HepG2 (cell line): ENCODE results near the gene IL17RC. TPM values are rescaled to one million over a fixed set of nuclear protein-coding genes. Genes with fewer than 3 reads are reported as not detected.

Experiments
- CERS6 ChIP-seq: sonication (generic); formaldehyde crosslinking; IDR thresholded peaks from 2 replicates; pipeline ENCODE4 v1.5.0; 2020; ENCODE audit warnings: missing genetic modification reagents
- CREBL2 ChIP-seq: sonication (generic); formaldehyde crosslinking; IDR thresholded peaks from 2 replicates; pipeline ENCODE4 v1.8.1; 2023; ENCODE audit warnings: missing genetic modification reagents, mild to moderate bottlenecking, borderline replicate concordance
- EZH2 ChIP-seq: conservative IDR thresholded peaks from 2 replicates; pipeline ENCODE4 v1.6.1; 2012; ENCODE audit warnings: mild to moderate bottlenecking, low read depth, low read length, moderate library complexity
- IKZF4 ChIP-seq: sonication (generic); formaldehyde crosslinking; IDR thresholded peaks from 2 replicates; pipeline ENCODE4 v1.5.1; 2020; ENCODE audit warnings: borderline replicate concordance, mild to moderate bottlenecking, low read depth, missing genetic modification reagents; ENCODE audit errors: not compliant biosample characterization
- MAZ ChIP-seq, 2 experiments: sonication (generic) in 1 of 2; formaldehyde crosslinking in 1 of 2; IDR thresholded peaks; 2 replicates each; pipeline versions ENCODE4 v1.5.0 to v1.6.1; 2012 to 2020; ENCODE audit warnings: low read depth in 2 of 2, mild to moderate bottlenecking in 2 of 2, borderline replicate concordance in 1 of 2, improper control_type of control experiment in 1 of 2, low read length in 1 of 2, missing genetic modification reagents in 1 of 2, moderate library complexity in 1 of 2
- MED1 ChIP-seq: sonication (generic); formaldehyde crosslinking; IDR thresholded peaks from 2 replicates; pipeline ENCODE4 v1.4.0; 2020; ENCODE audit warnings: missing genetic modification reagents
- MIER2 ChIP-seq: IDR thresholded peaks from 2 replicates; pipeline ENCODE4 v1.6.1; 2016; ENCODE audit warnings: missing biosample characterization, missing genetic modification reagents
- POLR2AphosphoS2 ChIP-seq: IDR thresholded peaks from 2 replicates; pipeline ENCODE4 v1.6.1; 2011; ENCODE audit warnings: low read depth, low read length, improper control_type of control experiment
- SIN3B ChIP-seq: fragments of 150-350 bp; IDR thresholded peaks from 2 replicates; pipeline ENCODE4 v1.6.1; 2014; ENCODE audit warnings: low read length
- TBP ChIP-seq: sonication (generic); formaldehyde crosslinking; IDR thresholded peaks from 2 replicates; pipeline ENCODE4 v1.5.0; 2020; ENCODE audit warnings: missing genetic modification reagents
- THRA ChIP-seq: sonication (generic); formaldehyde crosslinking; IDR thresholded peaks from 2 replicates; pipeline ENCODE4 v1.4.0; 2020; ENCODE audit warnings: missing genetic modification reagents, borderline replicate concordance
- ZBTB10 ChIP-seq: sonication (generic); formaldehyde crosslinking; IDR thresholded peaks from 2 replicates; pipeline ENCODE4 v1.4.0; 2020; ENCODE audit warnings: missing genetic modification reagents, borderline replicate concordance
- ZBTB8A ChIP-seq: sonication (generic); formaldehyde crosslinking; IDR thresholded peaks from 2 replicates; pipeline ENCODE4 v1.4.0; 2020; ENCODE audit warnings: mild to moderate bottlenecking, low read depth, missing genetic modification reagents, borderline replicate concordance
- ZIK1 ChIP-seq: sonication (generic); formaldehyde crosslinking; IDR thresholded peaks from 2 replicates; pipeline ENCODE4 v1.5.0; 2020; ENCODE audit warnings: mild to moderate bottlenecking, low read depth, missing genetic modification reagents, borderline replicate concordance
- ZNF558 ChIP-seq: sonication (generic); formaldehyde crosslinking; IDR thresholded peaks from 2 replicates; pipeline ENCODE4 v1.9.0; 2022; ENCODE audit warnings: mild to moderate bottlenecking, missing genetic modification reagents, borderline replicate concordance
- ZNF619 ChIP-seq: sonication (generic); formaldehyde crosslinking; IDR thresholded peaks from 2 replicates; pipeline ENCODE4 v1.4.0; 2020; ENCODE audit warnings: mild to moderate bottlenecking, missing genetic modification reagents
- ZNF672 ChIP-seq: sonication (generic); formaldehyde crosslinking; IDR thresholded peaks from 2 replicates; pipeline ENCODE4 v1.8.1; 2022; ENCODE audit warnings: missing genetic modification reagents
- ZNF724P ChIP-seq: sonication (generic); formaldehyde crosslinking; IDR thresholded peaks from 2 replicates; pipeline ENCODE4 v1.8.0; 2022; ENCODE audit warnings: missing genetic modification reagents, borderline replicate concordance
- ZNF839 ChIP-seq: sonication (generic); formaldehyde crosslinking; IDR thresholded peaks from 2 replicates; pipeline ENCODE4 v1.4.0; 2020; ENCODE audit warnings: missing genetic modification reagents, mild to moderate bottlenecking, borderline replicate concordance
- ZSCAN5A ChIP-seq: sonication (generic); formaldehyde crosslinking; IDR thresholded peaks from 2 replicates; pipeline ENCODE4 v1.8.0; 2022; ENCODE audit warnings: mild to moderate bottlenecking, missing genetic modification reagents, borderline replicate concordance
- polyA plus RNA-seq, 8 experiments: library from polyadenylated mRNA; depleted of rRNA in 3 of 8; stranded (reverse) in 7 of 8; unstranded in 1 of 8; fragments of >200 nt; fragmentation: Illumina TruSeq in 4 of 8; extraction: Trizol in 4 of 8; gene quantifications; 2 replicates each; pipeline versions ENCODE4 v1.2.1 to v1.2.3, GENCODE V29; 2011 to 2016; ENCODE audit warnings: low read depth in 4 of 8, missing spikeins in 1 of 8, mixed read lengths in 1 of 8; ENCODE audit not compliant: insufficient read depth in 1 of 8
- total RNA-seq, 5 experiments: library from RNA; depleted of rRNA; stranded (reverse); fragments of >200 nt; fragmentation: Illumina TruSeq; extraction: Trizol; gene quantifications; 2 replicates each; pipeline ENCODE4 v1.2.3, GENCODE V29; 2016; ENCODE audit warnings: low read depth in 1 of 5

The IL17RC gene
- total and polyA plus RNA-seq, 2 of the 13 experiments (the other 11 are each of a cell fraction or from before 2014, with no cell fraction given), result 20.7 to 24.0 TPM

GRCh38 chr3:9932843-9933560 lies 16.1 kb downstream of the IL17RC start (continued):
- TF ChIP-seq CERS6 (CRISPR knock-in tag) (0 out of 2 replicates have a peak, but pooled peaks have one; percentile 42), POLR2AphosphoS2 (no peak), MAZ (IDR thresholded peaks at IDR 0.05; ENCODE audit: borderline replicate concordance, low read depth, low read length) (no peak), MAZ (CRISPR knock-in tag; IDR thresholded peaks at IDR 0.05; ENCODE audit: low read depth) (no peak; the same call in 1 of the 2 replicates), ZIK1 (CRISPR knock-in tag) (peak; percentile 75; the same call in 1 of the 2 replicates), ZNF619 (CRISPR knock-in tag) (0 out of 2 replicates have a peak, but pooled peaks have one; percentile 3), ZBTB10 (CRISPR knock-in tag) (peak; percentile 23; the same call in 1 of the 2 replicates), SIN3B (no peak), IKZF4 (CRISPR knock-in tag) (no peak), ZNF558 (CRISPR knock-in tag) (peak; percentile 91), THRA (no peak), ZNF672 (CRISPR knock-in tag) (no peak), EZH2 (no peak), TBP (0 out of 2 replicates have a peak, but pooled peaks have one; percentile 46), MED1 (CRISPR knock-in tag) (peak; percentile 55; the same call in 1 of the 2 replicates), CREBL2 (CRISPR knock-in tag) (no peak), MIER2 (no peak), ZNF839 (no peak), ZNF724P (CRISPR knock-in tag) (no peak; the same call in 1 of the 2 replicates), ZSCAN5A (CRISPR knock-in tag) (no peak), ZBTB8A (CRISPR knock-in tag) (0 out of 2 replicates have a peak, but pooled peaks have one; percentile 54)
